Cardiac fibroblast (primary cell): ENCODE results near the gene BIRC3.

Experiments
- DNase-seq, 2 donors: peaks; one replicate each; pipeline versions ENCODE4 v3.0.0 to v3.0.0-alpha.2; 2010; ENCODE audit warnings: low read depth in 2 of 2
- H3K4me3 ChIP-seq, 2 donors: replicated peaks in 1 of 2; 1 replicate in 1 of 2; 2 replicates in 1 of 2; pipeline ENCODE4 v1.5.1; 2011; ENCODE audit warnings: low read depth in 2 of 2, low read length in 2 of 2, mild to moderate bottlenecking in 2 of 2, moderate library complexity in 1 of 2
- TF ChIP-seq, protein P1 (sequence below): IDR thresholded peaks from one replicate; pipeline ENCODE4 v1.5.1; 2011; ENCODE audit warnings: low read depth, mild to moderate bottlenecking, low read length, inconsistent platforms

BIRC3 gene

DNA sequence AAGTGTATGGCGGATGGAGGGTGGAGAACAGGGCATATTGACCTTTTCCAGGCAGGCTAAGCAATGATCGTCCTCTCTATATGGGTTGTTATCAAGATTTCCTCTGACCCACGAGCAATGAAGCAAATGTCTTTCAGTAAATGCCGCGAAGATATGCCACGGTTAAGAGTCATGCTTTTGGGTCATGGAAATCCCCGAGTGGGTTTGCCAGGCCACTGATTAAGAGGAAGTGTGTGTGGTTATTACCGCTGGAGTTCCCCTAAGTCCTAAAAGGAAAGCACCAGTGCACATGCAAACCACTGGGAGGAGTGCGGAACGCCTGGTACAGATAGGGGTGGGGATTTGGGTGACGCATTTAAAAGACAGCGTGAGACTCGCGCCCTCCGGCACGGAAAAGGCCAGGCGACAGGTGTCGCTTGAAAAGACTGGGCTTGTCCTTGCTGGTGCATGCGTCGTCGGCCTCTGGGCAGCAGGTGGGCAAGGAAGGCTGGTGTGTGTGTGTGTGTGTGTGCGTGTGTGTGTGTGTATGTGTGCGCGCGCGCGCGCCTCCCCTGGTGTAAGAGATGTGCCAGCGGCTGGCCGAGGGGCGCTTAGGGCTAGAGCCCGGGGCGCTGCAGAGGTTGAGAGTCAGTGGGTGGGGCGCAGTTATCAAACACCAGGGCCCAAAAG lies at the start of gene BIRC3:
TSS of gene BIRC3 (plus strand) at position 386 of the 669 bp plus-strand sequence. CDS start 7,026 bp downstream, outside the sequence.
- peak; percentile 83 to 97 for DNase-seq
- peak within 1 kb of the TSS; percentile 51 to 60 for H3K4me3 ChIP-seq
- TF ChIP-seq, protein P1, sequence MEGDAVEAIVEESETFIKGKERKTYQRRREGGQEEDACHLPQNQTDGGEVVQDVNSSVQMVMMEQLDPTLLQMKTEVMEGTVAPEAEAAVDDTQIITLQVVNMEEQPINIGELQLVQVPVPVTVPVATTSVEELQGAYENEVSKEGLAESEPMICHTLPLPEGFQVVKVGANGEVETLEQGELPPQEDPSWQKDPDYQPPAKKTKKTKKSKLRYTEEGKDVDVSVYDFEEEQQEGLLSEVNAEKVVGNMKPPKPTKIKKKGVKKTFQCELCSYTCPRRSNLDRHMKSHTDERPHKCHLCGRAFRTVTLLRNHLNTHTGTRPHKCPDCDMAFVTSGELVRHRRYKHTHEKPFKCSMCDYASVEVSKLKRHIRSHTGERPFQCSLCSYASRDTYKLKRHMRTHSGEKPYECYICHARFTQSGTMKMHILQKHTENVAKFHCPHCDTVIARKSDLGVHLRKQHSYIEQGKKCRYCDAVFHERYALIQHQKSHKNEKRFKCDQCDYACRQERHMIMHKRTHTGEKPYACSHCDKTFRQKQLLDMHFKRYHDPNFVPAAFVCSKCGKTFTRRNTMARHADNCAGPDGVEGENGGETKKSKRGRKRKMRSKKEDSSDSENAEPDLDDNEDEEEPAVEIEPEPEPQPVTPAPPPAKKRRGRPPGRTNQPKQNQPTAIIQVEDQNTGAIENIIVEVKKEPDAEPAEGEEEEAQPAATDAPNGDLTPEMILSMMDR: peak; percentile 25

DNA sequence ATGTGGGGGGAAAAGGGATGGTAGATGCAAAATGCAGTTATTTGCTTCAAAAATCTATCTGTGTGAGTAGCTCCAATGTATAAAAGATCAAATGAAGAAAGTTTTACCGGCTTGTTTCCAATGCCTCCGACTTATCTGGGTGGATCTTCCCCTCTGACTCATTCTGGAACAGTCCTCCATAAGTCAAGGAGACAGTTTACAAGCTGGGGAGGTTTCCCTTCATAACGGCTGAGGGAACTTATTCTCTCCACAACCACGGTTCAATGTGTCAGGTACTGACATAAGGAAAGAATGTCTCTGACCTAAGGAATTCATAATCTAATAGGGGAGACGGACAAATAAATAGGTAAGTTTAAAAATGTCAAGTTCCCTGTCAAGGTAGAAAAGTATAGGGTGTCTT lies 49.7 kb upstream of the BIRC3 start:
- peak in 1 of 2 donors; percentile 54 for DNase-seq
- TF ChIP-seq, protein P1: no peak
- H3K4me3 ChIP-seq: peak overlapping the region in 1 of 2 donors; percentile 49

DNA sequence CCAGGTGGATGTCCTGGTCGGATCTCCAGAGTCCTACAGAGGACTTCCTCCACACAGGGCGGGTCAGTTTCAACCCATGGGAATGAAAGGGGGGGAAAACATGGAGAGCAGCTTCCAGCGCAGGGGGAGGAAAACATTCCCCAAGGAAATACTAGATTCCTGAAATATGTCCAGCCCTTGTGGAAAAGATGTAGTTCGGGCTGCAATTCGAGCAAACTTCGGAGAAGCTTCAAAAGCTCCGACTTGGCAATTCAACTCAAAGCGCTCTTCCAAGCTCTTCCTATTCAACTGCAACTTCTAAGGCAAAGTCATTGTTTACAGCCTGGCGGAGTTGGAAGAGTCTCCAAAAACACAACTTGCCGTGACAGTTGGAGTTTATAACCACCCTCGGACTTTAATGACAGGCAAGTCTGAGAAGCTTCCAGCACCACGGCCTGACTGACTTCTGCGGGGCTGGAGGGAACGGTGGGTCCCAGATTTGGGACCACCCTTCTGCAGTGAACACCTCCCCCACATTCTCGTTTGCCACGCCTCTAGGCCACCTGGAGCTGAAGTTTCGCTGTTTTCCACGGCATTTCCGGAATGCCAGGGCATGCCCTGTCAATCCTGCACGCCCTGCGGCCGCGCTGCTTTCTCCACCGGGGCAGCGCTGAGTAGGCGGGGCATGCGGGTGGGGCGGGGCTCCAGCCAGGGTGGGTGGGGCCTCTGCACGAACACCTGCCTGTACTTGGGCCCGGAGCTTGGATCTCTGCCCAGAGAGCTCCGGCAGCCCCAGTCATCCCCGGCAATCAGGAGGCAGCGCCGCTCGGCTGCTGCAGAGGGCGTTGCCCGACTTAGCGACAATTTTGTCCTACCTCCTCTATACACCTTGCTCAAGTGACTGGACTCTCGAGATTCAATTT lies 49.0 kb upstream of the BIRC3 start:
- peak overlapping the region; percentile 46 to 49 for H3K4me3 ChIP-seq
- peak; percentile 70 to 72 for DNase-seq
- TF ChIP-seq, protein P1: peak; percentile 52

DNA sequence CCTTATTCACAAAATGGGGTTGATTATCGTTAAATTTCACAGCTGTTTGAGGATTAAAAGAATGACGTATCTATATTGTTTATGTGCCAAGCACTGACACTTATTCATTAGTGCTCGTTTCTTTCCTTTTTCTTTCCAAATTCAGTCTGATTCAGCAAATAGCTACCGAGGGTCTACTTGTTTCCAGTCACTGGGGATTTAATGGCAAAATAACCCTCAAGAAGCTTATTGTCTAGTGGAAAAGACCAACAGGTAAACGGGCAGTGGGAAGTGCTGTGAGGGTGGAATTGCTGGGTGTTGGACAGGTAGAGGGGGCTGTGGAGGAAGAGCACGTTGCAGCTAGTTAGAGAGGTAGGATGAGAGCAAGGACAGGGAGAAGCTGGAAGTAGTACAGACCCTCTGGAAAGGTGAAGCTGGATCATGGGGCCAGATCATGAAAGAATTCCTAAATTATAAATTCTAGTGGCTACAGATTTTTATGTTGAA lies 48.3 kb upstream of the BIRC3 start:
- H3K4me3 ChIP-seq: peak overlapping the region; percentile 46 to 49
- no peak for DNase-seq
- TF ChIP-seq, protein P1: no peak

DNA sequence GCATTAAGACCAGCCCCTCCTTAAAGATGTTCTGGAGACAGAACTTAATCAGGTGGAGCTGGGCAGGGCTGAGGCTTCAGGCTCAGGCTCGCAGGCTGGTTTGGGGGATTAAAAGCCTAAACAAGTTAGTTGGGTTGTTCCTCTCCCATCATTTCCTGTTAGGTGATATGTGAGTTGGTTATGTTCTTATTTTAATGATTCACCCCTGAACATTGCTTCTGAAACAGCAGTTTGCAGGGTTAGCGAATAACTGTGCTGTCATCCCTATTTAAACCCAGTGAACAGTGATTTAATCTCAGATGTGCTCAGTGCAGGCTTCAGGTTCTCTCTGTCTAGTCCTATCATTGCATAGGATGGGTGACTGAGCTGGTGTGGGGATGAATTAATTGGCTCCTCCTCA lies 47.4 kb upstream of the BIRC3 start:
- TF ChIP-seq, protein P1: no peak
- H3K4me3 ChIP-seq: no peak overlapping the region
- peak in 1 of 2 donors; percentile 70 for DNase-seq

DNA sequence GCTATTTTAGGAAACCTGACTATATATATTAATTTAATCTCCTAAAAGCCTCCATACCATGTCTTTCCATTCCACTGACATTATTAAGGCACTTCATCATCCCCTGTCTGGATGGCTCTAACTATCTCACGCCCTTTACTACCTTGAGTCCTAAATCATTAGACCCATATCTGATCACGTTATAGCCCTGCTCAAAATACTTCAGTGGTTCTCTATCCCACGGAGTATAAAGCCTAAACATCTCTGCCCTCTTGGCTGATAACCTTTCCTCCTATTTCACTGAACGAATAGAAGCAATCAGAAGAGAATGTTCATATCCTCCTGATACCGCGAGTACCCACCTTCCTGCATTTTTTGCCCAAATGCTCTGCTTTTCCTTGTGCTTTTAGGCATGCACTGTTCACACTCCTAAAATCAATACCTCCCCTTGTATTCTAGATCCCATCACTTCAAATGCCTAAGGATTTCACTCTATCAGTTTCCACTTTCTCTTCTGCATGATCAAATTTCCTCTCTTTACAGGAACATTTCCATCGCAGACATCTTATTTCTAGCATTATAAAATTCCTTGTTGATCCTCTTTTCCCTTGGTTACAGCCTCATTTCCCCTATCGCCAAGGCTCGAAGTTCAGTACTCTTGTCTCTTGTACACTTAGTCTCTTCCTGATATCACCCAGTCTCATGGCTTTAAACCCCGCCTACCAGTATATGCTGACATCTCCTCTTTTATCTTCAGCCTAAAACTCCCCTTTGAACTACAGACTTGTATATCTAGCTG lies 45.0 kb upstream of the BIRC3 start:
- no peak for DNase-seq
- TF ChIP-seq, protein P1: no peak
- no peak overlapping the region for H3K4me3 ChIP-seq
